Activated CD8-positive, alpha-beta memory T cell treated with anti-CD3 and anti-CD28 coated beads for 36 hours (primary cell): ENCODE data around the gene SMIM29. TPM values are rescaled to one million over a fixed set of nuclear protein-coding genes. Genes with fewer than 3 reads are reported as not detected.
"Not testable (repeated sequence)": the region's sequence is repeated elsewhere in the genome, so short reads cannot be mapped to it uniquely, and the experiment has no call there.

Experiments
- CTCF ChIA-PET: fragments of 350-600 bp; sonication (Branson Sonifier 250); formaldehyde crosslinking; loops from one replicate; lab custom pipeline; 2021; ENCODE audit warnings: antibody characterized with exemption; lab: Charles Lee
- POLR2A ChIA-PET: fragments of 350-600 bp; sonication (Branson Sonifier 250); formaldehyde crosslinking; loops from one replicate; lab custom pipeline; 2021; ENCODE audit warnings: antibody characterized with exemption; lab: Charles Lee
- total RNA-seq, 2 experiments: library from RNA; stranded (reverse); gene quantifications; one replicate each; pipeline ENCODE4 v1.2.3, GENCODE V29; 2021

Gene SMIM29
- total RNA-seq, 2 experiments from 2014 or later = 22.4 to 23.5 TPM

- CTCF ChIA-PET = no interaction called here
- POLR2A ChIA-PET = no interaction called here
Observed at GRCh38 chr6:34272013-34272926, 23.5 kb upstream of the SMIM29 start.

- CTCF ChIA-PET = interaction anchor here (0.8 to 1.9 kb wide), 4 partner anchors 21 to 80 kb away, joined by 3 to 6 read pairs (median 3); partner anchors contain the start of gene SMIM29
- POLR2A ChIA-PET = interaction anchor here (0.6 kb wide), 2 partner anchors 122 to 146 kb away, joined by 3 to 5 read pairs; partner anchors contain the start of gene NUDT3
Observed at GRCh38 chr6:34269658-34270341, 21.0 kb upstream of the SMIM29 start.

GRCh38 chr6:34269132-34269531, 20.3 kb upstream of the SMIM29 start:
- POLR2A ChIA-PET = not testable (repeated sequence)
- CTCF ChIA-PET = interaction anchor here (1.9 kb wide), 1 partner anchor 20 kb away, joined by 6 read pairs; the partner anchor contains the start of gene SMIM29

- ChIA-PET POLR2A (no interaction called here), CTCF (no interaction called here)
Observed at GRCh38 chr6:34267746-34268145, 18.9 kb upstream of the SMIM29 start.

GRCh38 chr6:34263484-34263883, 14.7 kb upstream of the SMIM29 start:
- POLR2A ChIA-PET, CTCF ChIA-PET: not testable (repeated sequence)

- ChIA-PET CTCF (no interaction called here), POLR2A (interaction anchor here (0.5 kb wide), 1 partner anchor 11 kb away, joined by 3 read pairs; no protein-coding TSS in a partner anchor)
Observed at GRCh38 chr6:34260576-34261267, 11.9 kb upstream of the SMIM29 start.

GRCh38 chr6:34259529-34260069, 10.8 kb upstream of the SMIM29 start:
- CTCF ChIA-PET = no interaction called here
- POLR2A ChIA-PET = no interaction called here

- POLR2A ChIA-PET, CTCF ChIA-PET: not testable (repeated sequence)
Observed at GRCh38 chr6:34252395-34252794, 3.6 kb upstream of the SMIM29 start.

- POLR2A ChIA-PET = interaction anchor here (0.6 to 3.2 kb wide), 10 partner anchors 11 to 176 kb away, joined by 3 to 15 read pairs (median 4); partner anchors contain the start of genes HMGA1 and RPS10
- CTCF ChIA-PET = interaction anchor here (0.6 to 3.2 kb wide), 24 partner anchors 12 to 358 kb away, joined by 3 to 32 read pairs (median 4); partner anchors contain the start of genes HMGA1, NUDT3 and RPS10
Observed at GRCh38 chr6:34249469-34250261, 859 bp upstream of the SMIM29 start.

GRCh38 chr6:34248198-34248726, 544 bp downstream of the SMIM29 start:
- POLR2A ChIA-PET = interaction anchor here (0.7 to 3.2 kb wide), 5 partner anchors 11 to 171 kb away, joined by 3 to 15 read pairs (median 6); partner anchors contain the start of gene HMGA1
- CTCF ChIA-PET = interaction anchor here (1.2 to 3.2 kb wide), 11 partner anchors 8 to 208 kb away, joined by 3 to 32 read pairs (median 6); partner anchors contain the start of gene HMGA1

- POLR2A ChIA-PET = interaction anchor here (0.5 to 3.2 kb wide), 5 partner anchors 11 to 449 kb away, joined by 3 to 15 read pairs (median 6); partner anchors contain the start of genes HMGA1 and ILRUN
- CTCF ChIA-PET = interaction anchor here (1.0 to 3.2 kb wide), 12 partner anchors 7 to 176 kb away, joined by 3 to 32 read pairs (median 6); partner anchors contain the start of gene HMGA1
Observed at GRCh38 chr6:34247481-34248197, 1.2 kb downstream of the SMIM29 start.

GRCh38 chr6:34246563-34247391, 2.0 kb downstream of the SMIM29 start:
- CTCF ChIA-PET = interaction anchor here (1.0 to 3.2 kb wide), 4 partner anchors 10 to 51 kb away, joined by 3 to 13 read pairs (median 4); partner anchors contain the start of gene HMGA1
- POLR2A ChIA-PET = interaction anchor here (1.5 to 3.2 kb wide), 2 partner anchors 10 to 23 kb away, joined by 3 to 11 read pairs; partner anchors contain the start of gene HMGA1

- ChIA-PET CTCF (interaction anchor here (2.1 kb wide), 1 partner anchor 9 kb away, joined by 5 read pairs; the partner anchor contains the start of gene HMGA1), POLR2A (interaction anchor here (1.5 kb wide), 1 partner anchor 9 kb away, joined by 3 read pairs; the partner anchor contains the start of gene HMGA1)
Observed at GRCh38 chr6:34246249-34246562, 2.6 kb downstream of the SMIM29 start.

- CTCF ChIA-PET = interaction anchor here (2.1 kb wide), 1 partner anchor 9 kb away, joined by 5 read pairs; the partner anchor contains the start of gene HMGA1
- POLR2A ChIA-PET = interaction anchor here (1.5 kb wide), 1 partner anchor 9 kb away, joined by 3 read pairs; the partner anchor contains the start of gene HMGA1
Observed at GRCh38 chr6:34245761-34246140, 3.1 kb downstream of the SMIM29 start.

- CTCF ChIA-PET = interaction anchor here (0.9 to 2.2 kb wide), 4 partner anchors 8 to 84 kb away, joined by 3 to 5 read pairs (median 4); partner anchors contain the start of gene HMGA1
Observed at GRCh38 chr6:34245032-34245760, 3.6 kb downstream of the SMIM29 start.

More at GRCh38 chr6:34245032-34245760, 3.6 kb downstream of the SMIM29 start:
- POLR2A ChIA-PET = interaction anchor here (1.2 to 1.5 kb wide), 4 partner anchors 8 to 62 kb away, joined by 3 to 6 read pairs (median 4); partner anchors contain the start of gene HMGA1
